Stimulated activated CD4-positive, alpha-beta T cell treated with anti-CD3 and anti-CD28 coated beads, Interleukin-4, amount 100 ng/mL, for 4 hours (primary cell): ENCODE results near the gene GNB1L.
"Not testable (repeated sequence)": the region's sequence is repeated elsewhere in the genome, so short reads cannot be mapped to it uniquely, and the experiment has no call there.

ENCODE experiments used
- DNase-seq, 2 experiments: peaks; one replicate each; pipeline ENCODE4 v3.0.0-alpha.2; 2020

GNB1L gene

GRCh38 chr22:19888131-19888746, 33.6 kb upstream of the GNB1L start:
- DNase-seq, result no peak

GRCh38 chr22:19887256-19887985, 32.7 kb upstream of the GNB1L start:
- DNase-seq, result peak in 1 of 2 experiments; percentile 23

GRCh38 chr22:19886605-19887255, 32.1 kb upstream of the GNB1L start:
- DNase-seq, result peak in 1 of 2 experiments; percentile 47

GRCh38 chr22:19885841-19886592, 31.3 kb upstream of the GNB1L start:
- no peak for DNase-seq

- DNase-seq, result no peak
These were observed 30.5 kb upstream of the GNB1L start for GRCh38 chr22:19884954-19885751.

- DNase-seq, result no peak
These were observed 29.7 kb upstream of the GNB1L start for GRCh38 chr22:19884161-19884953.

GRCh38 chr22:19883446-19883845, 28.8 kb upstream of the GNB1L start:
- DNase-seq, result not testable (repeated sequence)

GRCh38 chr22:19882446-19883381, 28.0 kb upstream of the GNB1L start:
- DNase-seq, result no peak

GRCh38 chr22:19880786-19881569, 26.3 kb upstream of the GNB1L start:
- no peak for DNase-seq

- DNase-seq, result no peak
These were observed 25.5 kb upstream of the GNB1L start for GRCh38 chr22:19879992-19880785.

- DNase-seq, result no peak
These were observed 24.9 kb upstream of the GNB1L start for GRCh38 chr22:19879643-19879991.

- no peak for DNase-seq
These were observed 24.5 kb upstream of the GNB1L start for GRCh38 chr22:19879246-19879570.

- no peak for DNase-seq
These were observed 24.0 kb upstream of the GNB1L start for GRCh38 chr22:19878461-19879245.

GRCh38 chr22:19877626-19878339, 23.1 kb upstream of the GNB1L start:
- no peak for DNase-seq

GRCh38 chr22:19876941-19877625, 22.4 kb upstream of the GNB1L start:
- no peak for DNase-seq

GRCh38 chr22:19876314-19876940, 21.8 kb upstream of the GNB1L start:
- no peak for DNase-seq
